GM12801 (cell line): ENCODE results near the gene ZNRF2.

Experiments
- TF ChIP-seq, protein P1 (sequence below): IDR thresholded peaks from one replicate; pipeline ENCODE4 v1.5.1; 2011; ENCODE audit warnings: control low read depth; ENCODE audit not compliant: insufficient read length; ENCODE audit errors: extremely low read depth

ZNRF2 gene

DNA sequence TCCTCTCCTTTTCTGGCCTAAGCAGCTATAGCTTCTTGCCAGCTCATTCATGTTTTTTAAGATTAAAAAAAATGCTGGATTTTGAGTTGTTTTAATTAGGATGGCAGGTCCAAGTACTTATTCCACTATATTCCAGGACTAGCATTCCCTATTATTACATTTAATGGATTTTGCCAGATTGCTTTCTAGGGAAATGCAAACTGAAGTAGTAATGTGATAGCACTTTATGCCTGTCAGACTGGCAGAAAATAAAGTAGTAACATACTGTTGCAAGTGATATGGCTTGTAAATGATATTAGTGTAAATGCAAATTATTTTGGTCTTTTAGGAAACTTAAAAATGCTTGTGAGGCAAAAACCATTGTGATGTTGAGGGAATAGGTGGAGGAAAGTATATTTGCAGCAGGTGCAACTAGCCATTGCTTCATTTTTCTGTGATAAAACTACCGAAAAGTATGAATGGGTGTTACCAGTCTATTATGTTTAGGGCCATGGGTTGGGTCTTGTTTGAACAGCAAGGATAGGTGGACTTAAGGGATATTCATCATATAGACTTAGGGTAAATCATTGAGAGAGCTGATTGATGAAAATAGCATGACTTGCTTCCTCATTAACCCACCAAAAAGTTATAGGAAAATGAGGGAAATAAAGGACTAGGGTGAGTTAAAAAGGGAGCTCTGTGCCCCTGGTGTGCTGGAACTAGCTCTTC lies 19.9 kb downstream of the ZNRF2 start:
- TF ChIP-seq, protein P1, sequence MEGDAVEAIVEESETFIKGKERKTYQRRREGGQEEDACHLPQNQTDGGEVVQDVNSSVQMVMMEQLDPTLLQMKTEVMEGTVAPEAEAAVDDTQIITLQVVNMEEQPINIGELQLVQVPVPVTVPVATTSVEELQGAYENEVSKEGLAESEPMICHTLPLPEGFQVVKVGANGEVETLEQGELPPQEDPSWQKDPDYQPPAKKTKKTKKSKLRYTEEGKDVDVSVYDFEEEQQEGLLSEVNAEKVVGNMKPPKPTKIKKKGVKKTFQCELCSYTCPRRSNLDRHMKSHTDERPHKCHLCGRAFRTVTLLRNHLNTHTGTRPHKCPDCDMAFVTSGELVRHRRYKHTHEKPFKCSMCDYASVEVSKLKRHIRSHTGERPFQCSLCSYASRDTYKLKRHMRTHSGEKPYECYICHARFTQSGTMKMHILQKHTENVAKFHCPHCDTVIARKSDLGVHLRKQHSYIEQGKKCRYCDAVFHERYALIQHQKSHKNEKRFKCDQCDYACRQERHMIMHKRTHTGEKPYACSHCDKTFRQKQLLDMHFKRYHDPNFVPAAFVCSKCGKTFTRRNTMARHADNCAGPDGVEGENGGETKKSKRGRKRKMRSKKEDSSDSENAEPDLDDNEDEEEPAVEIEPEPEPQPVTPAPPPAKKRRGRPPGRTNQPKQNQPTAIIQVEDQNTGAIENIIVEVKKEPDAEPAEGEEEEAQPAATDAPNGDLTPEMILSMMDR: no peak

DNA sequence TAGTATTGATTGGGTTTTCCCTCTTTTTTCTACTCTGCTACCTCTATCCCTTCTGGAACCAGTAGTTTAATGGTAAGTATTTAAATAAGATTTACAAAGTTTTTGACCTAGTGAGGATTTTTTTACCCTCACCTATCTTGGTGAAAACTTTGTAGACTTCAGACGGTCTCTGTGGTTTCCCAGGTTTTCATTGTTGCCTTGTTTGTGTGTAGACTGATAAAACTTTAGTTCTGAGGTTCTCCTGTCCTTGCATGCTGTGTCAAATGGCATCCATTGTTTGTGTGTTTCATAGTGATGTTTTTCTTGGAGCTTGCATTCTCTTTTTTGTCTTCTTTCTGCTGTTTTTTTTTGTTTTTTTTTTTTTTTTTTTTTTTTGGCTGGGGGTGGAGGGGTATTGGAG lies 22.6 kb downstream of the ZNRF2 start:
- TF ChIP-seq, protein P1: no peak

DNA sequence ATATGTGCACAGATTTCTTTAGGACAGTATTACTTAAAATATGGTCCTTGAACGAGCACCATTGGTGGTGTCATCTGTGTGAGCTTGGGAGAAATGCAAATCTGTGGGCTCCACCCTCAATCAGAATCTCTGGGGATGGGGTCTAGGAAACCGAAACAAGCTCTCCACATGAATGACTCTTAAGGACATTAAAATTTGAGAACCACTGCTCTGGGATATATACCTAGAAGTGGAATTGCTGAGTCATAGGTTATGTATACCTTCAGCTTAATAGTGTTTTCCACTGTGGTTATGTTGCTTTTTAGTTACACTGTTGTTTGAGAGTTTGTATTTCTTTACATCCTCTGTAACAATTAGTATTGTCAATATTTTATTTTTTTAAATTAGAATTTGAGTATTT lies 24.0 kb downstream of the ZNRF2 start:
- TF ChIP-seq, protein P1: no peak

DNA sequence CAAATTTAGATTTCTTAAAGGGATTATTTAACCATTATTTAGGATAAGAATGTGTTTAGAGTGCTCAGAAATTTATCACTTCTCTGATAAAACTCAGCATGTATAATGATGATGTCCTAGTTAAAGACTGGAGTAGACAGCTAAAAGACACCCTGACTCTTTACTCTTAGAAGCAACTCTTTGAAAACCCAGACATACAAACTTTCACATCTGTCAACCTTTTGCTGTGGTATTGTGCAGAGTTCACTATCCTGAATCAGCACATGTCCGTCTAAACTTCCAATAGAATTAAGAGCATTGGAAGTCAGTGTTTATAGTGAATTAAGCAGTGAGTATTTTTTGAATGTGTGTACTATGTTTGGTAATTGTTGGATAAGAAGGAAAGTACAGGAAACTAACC lies 24.9 kb downstream of the ZNRF2 start:
- TF ChIP-seq, protein P1: no peak

DNA sequence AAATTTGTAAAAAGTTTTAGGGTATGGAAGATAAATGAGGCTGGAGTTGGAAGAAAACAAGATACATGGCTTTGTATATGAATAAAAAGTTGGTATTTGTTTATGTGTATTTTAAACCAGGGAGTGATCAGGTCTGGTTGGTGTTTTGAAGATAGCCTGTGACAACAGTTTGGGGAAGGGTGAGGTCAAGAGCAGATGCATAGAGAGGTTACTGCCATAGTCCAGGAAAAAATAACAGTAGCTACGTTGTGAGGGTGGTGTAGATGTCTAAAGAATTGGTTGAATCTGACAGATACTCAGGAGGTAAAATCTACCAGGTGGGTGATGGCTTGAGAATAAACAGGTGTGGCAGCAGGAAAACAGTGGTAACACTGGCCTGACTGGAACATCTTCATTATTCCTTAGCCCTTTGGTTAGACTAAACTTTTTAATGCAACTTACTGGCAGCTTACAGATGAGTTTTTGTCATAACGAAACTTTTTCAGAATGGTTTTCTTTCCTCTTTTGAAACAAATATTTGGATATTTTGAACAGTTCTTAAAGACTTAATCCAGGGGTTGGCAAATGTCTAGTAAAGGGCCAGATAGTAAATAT lies 25.5 kb downstream of the ZNRF2 start:
- TF ChIP-seq, protein P1: no peak

DNA sequence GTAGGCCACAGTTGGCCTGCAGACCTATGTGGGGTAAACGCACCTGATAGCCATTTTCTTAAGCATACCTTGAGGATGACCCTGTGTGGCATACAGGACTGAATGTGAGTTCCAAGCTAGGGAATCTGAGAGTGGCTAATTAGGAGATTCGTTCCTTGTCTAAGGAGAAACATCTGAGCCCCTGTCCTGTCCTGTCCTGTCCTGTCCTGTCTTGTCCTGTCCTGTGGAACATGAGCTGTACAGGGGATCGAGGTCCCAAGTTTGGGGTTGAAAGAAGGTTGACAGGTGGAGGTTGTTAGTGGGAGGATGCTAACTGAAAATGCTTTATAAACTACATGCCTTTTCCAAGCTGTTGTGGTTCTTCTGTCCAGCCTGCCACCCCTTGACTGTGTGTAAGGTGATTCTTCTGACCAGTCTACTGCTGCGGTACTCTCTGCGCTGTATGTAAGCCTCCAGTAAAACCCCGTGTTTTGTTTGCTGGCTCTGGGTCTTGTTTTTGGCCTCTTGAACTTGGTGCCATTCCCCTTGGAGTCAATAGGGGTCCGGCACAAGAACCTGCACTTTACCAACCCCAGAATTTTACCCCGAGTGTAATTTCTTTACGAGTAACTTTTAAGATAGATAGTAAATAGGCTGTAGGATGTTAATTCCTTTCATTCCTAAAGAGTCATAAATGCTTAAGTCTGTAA lies 26.4 kb downstream of the ZNRF2 start:
- TF ChIP-seq, protein P1: no peak

DNA sequence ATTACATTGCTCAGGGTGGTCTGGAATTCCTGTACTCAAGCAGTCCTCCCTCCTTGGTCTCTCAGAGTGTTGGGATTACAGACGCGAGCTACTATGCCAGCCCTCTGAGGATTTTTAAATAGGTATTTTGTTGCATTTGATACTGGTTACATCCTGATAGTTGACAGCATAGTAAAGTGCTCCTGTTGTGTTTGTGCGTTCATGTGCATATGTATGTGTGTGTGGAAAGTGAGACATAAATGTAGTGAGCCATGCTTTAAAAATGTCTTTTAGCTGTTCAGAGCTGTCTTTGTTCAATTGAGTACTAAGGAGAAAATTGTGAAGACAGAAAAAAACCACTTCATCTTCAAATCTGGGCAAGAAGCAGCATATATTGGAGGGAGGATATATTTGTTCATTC lies 27.8 kb downstream of the ZNRF2 start:
- TF ChIP-seq, protein P1: no peak
